HG02763 (cell line): Measurements from ENCODE around the gene HLCS.

Experiments used
- ATAC-seq: cut with Tn5 transposase; IDR thresholded peaks from one replicate; pipeline ENCODE4 v1.9.1; 2021; ENCODE audit warnings: mild to moderate bottlenecking, moderate library complexity; ENCODE audit not compliant: unreplicated experiment

HLCS gene

DNA sequence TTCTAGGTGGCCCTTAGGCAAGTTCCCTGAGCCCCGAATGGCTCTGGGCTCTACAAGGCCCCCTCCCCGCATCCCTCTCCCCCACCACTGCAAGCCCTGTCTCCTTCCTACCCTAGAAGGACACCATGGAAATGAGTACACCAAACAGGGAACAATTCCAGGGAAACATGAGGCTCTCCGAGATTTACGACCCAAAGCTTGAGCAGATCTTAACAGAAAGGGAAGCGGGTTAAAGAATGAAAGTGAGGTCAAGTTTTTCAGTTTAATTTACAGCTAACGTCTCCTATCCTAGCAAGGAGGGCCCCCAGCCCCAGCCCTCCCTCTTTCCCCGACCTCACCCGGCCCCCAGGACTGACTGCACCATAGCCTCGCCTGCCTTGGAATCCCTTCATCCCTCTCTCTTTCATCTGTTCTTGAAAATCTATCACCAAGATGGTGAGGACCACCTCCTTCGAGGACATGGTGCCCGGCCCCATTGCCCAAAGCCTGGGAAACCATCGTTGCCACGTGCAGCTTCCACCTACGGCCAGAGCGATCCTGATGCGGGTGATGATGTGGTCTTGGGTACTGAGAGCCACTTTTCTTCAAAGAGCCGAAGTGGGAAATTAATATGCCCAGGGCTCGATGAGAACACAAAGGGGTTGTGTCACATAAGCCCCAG is 237.0 kb downstream of the HLCS start:
- ATAC-seq = no peak

DNA sequence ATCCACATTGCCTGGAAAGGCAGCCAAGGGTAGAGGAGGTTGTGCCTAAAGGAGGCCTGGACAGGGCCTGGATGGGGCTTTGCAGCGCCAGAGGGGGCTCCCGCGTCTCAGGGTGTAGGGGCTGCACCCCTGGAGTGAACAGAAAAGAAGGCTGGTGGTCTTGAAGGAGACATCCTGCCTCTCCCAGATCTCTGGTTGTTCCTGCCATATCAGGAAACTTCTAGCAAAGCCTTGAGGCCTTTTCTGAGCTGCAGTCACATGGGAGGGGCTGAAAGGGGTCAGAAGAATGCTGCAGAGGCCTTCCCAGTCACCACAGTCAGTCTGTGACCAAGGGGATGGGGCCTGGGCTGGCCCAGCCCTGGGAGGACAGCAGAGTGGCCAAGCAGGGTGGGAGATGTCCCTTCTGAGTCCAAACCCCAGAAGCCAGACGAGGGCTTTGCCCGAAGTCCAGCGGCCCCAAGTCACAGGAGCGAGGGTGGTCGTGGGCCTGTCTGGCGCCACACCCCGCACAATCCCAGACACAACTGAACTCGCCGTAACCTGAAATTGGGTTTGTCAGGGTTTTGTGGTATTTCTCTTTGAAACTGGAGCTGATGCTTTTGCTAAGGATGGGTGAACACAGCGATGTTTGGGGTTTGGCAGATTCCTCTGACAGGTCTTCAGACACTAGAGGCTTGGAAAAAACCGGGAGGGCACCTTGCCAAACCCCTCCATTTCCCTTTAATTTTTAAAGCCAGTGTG is 237.9 kb downstream of the HLCS start:
- ATAC-seq = no peak

DNA sequence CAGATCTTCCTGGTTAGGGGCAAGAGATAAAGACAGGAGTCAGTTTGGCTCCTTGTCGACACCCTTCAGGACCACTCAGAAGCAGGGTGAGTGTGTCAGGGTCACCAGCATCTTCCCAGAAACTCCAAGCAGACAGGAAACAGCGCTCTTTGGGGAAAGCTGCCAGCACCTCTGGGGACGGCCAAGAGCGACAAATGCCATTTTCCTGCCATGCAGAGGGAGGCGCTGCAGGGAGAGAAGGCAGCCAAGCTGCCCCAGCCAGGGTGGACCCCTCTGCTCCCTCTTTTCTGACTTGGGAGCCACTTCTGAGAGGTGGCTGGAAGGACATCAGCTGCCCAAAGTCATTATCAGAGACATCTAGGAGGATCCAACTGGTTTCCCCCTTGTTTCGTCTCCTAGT is 238.6 kb downstream of the HLCS start:
- no peak for ATAC-seq

DNA sequence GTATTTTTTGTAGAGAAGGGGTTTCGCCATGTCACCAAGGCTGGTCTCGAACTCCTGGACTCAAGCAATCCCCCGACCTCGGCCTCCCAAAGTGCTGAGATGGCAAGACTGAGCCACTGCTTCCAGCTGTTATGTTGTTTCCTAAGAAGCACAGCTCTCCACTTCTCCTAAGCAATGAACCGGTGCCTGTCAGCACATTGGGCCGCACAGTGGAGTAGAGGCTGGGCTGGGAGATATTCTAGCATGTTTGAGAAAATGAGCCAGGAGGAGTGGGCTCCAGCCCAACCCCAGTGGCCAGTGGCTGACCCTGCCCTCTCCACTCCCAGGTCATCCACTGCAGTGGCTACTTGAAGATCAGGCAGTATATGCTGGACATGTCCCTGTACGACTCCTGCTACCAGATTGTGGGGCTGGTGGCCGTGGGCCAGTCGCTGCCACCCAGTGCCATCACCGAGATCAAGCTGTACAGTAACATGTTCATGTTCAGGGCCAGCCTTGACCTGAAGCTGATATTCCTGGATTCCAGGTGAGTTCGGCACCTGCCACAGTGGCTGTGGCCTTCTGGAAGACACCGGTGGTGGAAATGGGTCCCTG is 240.6 kb downstream of the HLCS start:
- ATAC-seq = no peak

DNA sequence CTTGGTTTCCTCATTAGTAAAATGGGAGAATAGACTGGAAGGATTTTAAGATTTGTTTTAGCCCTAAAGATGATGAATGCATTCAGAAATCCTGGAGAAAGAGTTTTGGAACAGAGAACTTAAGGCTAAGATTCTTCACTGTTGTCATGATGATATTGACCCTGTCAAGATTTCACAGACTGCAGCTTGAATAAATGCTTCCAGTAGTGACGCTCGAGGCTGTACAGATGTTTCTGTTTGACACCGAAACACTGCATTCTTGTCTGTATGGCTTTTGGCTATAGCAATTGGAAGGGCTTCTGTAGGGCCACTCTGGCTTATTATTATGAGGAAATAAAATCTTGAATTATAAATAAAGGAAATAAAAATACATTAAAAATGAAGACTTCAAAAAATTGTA is 241.8 kb downstream of the HLCS start:
- no peak for ATAC-seq

DNA sequence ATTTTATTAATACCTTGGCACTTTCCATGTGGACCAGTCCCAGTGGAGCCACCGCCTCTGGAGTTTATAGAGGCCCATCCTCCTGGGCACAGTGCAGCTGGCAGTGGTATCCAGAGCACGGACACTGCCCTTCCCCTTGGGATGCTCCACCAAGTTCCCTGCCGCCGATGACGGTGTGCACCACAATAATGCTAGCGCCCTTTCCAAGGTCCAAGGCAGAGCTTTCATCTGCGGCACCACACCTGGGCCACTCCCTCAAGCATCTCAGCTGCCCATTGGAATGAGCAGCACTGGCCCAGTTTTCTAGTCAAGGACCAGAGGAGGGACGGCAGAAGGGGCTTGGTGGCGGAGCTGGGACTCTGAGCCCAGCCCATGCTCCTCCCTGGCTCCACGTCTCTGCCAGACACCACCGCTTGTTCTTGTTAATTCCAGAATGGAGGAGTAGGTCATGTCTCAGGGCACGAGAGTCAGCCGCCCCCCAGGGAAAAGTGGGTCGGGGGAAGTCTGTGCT is 243.0 kb downstream of the HLCS start:
- ATAC-seq = no peak

DNA sequence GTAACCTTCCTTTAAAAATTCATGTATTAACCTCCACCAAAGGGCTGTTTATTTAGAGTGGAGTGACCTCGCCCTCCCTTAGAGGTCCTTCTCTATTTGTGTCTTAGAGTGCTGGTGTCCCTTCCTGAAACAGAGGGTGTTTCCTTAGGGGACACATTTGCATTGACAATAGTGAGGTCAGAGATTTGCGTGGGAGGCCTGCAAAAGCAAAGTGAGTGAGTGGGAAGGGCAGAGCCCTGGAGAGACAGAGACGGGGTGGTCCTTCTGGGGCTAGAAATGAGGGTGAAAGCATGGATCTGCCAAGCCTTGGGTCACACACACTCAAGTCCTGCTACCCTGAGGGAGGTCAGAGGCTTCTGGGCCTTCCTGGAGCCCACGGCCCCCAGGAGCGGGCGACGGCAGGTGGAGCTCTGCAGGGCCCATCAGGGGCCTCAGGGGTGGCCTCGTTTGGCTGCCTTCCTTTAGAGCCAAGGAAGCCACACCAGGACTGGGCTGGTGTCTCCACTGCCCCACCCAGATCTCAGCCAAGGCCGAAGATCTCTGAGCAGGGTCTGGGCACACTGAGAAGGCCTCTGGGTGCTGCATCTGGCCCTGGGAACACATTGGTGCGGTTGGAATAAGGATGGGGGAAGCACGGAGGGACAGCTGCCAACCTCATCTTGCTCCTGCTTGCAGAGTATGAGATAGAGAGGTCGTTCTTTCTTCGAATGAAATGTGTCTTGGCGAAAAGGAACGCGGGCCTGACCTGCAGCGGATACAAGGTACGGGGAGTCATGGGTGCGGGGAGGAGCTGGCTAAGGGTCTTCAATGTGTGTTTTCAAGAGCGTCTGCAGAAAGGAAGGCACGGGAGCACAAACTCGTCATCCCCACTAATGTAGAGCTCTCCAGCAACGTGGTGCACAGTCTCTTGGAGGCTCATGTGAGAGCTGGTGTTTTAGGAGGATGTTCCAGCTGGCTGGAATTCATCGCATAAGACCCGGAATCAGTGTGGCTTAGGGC is 243.8 kb downstream of the HLCS start:
- no peak for ATAC-seq

DNA sequence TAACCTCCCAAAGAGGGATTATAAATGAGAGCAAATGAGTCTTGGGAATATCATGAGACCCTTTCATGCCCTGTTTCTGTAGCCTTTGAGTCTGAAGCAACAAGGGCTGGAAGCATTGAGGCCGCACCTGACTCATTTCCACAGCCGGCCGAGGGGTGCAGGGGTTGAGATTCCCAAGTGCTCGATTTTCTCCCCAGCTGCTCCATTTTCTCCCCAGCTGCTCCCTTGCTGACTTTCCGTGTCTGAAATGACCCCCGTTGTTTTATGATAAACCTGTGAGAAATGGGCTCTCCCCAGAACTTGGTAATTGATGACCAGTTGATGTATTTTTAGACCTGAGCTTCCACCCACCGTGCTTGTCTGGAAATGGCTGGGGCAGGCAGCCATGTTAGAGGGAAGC is 244.7 kb downstream of the HLCS start:
- no peak for ATAC-seq

DNA sequence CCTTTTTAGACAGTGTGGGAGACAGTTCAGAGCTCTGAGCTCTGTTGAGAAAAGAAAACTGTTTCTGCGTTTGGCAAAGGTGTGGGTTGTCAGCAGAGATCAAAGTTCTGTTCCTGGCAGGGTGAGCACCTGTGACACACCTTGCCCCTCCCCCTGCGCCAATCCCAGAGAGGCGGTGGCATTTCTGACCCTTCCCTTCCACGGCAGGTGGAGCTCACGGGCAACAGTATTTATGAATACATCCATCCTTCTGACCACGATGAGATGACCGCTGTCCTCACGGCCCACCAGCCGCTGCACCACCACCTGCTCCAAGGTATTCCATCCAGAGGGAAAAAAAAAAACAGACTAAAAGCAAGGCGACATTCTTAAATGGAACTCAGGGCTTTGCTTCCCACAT is 246.9 kb downstream of the HLCS start:
- no peak for ATAC-seq

DNA sequence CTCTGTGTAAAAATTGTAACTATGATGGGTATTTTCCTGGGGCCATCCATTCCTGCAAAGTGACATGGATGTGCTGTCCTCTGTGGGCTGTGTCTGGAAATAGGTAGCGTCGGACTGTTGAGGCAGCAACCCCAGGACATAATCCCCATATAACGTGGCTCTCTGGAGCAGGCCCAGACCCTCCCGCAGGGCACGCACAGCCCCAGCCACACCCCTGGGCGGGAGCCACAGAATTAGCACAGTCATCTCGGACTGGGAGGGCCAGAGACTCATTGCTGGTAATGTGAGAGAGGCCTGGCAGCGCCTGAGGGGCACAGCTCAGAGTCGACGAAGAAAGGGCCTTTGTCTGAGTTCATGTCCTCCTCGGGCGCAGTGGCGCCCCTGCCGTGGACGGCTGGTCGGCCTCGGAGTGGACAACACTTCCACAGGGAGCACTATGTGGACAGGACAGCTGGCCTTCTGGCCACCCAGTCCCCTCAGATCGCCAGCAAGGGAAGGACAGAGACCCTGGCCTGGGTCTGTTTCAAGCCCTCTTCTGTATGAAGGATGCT is 247.4 kb downstream of the HLCS start:
- ATAC-seq = no peak

DNA sequence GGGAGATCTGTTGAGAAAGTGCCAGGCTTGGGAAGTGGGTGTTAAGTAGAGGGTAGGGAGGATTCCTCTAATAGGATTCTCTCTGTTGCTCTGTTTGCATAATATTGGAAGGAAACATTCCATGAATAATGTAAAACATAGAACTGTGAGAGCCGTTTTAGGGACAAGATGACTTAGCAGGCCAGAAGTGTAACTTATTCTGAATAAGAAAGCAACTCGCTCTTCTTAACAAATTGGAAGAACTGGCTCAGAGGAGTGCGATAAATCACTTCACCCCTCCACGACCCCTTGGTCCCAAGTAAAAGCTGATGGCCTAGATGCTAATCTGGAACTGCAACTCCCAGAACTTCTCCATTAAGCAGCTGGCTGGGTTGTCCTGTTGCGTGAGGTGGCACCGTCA is 248.5 kb downstream of the HLCS start:
- ATAC-seq = no peak

DNA sequence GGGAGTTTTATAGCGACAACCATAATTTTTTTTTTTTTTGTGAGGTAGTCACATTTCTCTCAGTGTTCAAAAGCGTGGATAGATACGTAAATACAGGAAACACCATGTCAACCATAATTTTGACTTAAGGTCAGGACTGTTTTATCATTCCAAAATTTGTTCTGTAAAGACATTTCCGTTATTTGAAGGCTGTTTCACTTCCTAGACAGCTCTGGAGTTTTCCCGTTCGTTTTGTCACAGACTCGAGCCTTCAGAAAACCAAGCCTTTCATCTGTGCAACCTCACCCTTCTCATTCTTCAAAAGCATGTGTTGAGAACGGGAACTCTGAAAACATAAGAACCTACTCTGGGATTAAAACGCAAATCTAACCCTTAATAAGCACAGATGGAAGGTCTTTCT is 249.6 kb downstream of the HLCS start:
- ATAC-seq = no peak

DNA sequence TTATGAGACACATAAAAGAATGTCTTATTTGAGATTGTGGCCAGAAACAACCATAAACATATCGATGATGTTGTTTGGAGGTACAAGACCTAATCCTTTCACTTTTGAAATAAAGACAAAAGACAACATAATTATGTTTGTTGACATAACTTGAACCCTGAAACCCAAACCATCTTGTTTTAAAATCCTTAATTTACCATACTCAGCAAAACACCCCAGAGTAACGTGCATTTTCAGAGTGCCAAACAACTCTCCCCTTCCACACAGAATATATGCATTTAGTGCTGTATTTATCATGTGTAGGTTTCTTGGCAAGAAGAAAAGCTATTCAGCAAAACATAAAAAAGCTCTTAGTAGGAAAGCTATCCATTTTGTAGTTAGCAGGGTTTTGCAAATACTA is 250.1 kb downstream of the HLCS start:
- ATAC-seq = no peak

DNA sequence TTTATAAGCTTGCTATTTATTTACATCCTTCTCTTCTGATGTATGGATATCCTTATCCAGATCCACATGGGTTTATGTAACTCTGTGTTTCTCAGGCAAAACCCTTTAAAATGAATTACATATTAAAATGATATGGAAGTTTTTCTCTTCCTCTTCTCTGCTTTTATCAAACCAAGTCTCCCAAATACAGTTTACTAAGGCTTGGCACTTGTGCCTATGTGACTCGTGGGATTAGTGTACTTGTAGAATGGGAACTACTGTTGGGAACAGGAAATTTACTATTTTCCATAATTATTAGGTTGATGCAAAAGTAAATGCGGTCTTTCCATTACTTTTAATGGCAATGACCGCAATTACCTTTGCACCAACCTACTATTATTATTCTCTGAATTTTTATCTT is 252.7 kb downstream of the HLCS start:
- no peak for ATAC-seq

DNA sequence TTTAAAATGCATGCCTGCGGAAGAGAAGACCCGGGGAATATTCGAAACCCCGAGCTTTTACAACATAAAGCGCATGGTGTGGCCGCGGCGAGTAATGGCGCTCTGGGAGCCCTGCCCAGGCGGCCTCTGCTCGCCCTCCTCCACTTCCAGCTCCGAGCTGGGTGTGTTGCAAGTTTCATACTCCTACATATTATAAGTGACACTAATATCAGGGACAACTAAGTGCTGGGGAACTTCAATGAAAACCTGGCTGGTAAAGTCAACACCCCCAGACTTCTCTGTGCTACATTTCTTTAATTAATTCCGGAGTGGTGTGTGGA is 255.8 kb downstream of the HLCS start:
- no peak for ATAC-seq

DNA sequence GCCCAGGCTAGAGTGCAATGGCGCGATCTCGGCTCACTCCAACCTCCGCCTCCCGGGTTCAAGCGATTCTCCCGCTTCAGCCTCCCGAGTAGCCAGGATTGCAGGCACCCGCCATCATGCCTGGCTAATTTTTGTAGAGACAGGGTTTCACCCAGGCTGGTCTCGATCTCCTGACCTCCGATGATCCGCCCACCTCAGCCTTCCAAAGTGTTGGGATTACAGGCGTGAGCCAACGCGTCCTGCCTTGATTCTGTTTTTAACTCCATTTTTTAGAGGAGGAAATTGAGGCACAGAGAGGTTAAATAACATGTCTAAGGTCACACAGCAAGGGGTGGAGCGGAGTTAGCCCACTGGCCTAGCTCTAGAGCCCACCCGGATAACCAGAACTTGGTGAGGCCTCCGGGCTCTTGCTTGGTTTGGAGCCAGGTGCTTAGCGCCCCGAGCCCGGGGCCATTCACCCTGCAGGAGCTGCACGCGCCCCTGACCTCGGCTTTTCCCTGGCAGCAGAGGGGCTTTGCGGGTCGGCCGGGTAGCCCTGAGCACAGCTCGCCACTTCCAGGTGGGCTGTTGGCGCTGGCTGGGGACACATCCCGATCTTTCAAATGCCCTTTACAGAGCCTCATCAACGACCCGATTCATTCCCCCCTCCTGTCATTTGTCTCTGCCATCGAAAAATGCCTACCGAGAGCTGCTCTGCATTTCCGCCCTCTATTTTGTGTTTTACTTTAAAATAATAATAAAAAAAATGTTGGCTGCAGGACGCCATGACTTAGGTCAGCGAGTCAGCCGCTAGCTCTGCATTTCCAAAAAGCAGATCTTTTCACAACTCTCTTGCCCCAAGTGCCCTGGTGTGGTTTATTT is 256.4 kb downstream of the HLCS start:
- ATAC-seq = no peak

DNA sequence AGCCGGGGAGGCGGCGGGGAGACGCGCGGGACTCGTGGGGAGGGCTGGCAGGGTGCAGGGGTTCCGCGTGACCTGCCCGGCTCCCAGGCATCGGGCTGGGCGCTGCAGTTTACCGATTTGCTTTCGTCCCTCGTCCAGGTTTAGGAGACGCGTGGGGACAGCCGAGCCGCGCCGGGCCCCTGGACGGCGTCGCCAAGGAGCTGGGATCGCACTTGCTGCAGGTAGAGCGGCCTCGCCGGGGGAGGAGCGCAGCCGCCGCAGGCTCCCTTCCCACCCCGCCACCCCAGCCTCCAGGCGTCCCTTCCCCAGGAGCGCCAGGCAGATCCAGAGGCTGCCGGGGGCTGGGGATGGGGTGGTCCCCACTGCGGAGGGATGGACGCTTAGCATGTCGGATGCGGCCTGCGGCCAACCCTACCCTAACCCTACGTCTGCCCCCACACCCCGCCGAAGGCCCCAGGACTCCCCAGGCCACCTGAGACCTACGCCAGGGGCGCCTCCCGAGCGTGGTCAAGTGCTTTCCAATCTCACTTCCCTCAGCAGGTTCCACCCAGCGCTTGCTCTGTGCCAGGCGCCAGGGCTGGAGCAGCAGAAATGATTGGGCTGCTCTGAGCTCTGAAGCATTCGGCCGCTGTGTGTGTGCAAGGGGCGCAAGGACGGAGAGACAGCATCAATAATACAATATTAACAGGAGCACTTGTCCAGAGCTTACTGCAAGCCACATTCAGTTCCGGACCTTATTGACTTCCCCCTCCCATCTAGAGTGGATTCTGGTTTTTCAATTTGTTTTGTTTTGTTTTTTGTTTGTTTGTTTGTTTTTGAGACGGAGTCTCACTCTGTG is 257.2 kb downstream of the HLCS start:
- ATAC-seq = no peak

DNA sequence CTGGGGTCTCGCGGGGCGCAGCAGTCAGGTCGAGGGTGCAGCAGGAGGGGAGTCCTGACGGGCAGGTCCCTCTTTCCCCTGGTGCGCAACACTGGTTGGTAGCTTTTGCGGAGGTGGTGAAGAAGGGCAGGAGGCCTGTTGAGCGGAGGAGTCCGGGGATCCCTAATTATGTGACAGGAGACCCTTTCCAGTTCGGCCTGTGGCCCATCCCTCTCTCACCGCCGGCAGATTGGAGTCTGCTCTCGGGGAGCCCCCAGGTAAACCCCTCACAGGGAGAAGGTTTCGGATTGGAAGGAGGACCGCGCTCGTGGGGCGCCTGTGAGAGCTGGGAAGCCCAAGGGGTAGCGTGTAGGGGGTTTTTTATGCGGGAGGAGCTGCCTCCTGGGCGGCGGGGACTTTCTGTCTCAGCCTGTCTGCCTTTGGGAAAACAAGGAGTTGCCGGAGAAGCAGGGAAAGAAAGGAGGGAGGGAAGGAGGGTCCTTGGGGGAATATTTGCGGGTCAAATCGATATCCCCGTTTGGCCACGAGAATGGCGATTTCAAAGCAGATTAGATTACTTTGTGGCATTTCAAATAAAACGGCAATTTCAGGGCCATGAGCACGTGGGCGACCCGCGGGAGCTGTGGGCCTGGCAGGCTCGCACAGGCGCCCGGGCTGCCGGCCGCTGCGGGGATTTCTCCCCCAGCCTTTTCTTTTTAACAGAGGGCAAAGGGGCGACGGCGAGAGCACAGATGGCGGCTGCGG is 258.0 kb downstream of the HLCS start:
- ATAC-seq = no peak
